ENCODE data around the gene ST7. TPM values are rescaled to one million over a fixed set of nuclear protein-coding genes. Genes with fewer than 3 reads are reported as not detected.

The ST7 gene
- total and polyA plus RNA-seq, 4 donors = 22.4 to 57.2 (median 41.6) TPM

DNA sequence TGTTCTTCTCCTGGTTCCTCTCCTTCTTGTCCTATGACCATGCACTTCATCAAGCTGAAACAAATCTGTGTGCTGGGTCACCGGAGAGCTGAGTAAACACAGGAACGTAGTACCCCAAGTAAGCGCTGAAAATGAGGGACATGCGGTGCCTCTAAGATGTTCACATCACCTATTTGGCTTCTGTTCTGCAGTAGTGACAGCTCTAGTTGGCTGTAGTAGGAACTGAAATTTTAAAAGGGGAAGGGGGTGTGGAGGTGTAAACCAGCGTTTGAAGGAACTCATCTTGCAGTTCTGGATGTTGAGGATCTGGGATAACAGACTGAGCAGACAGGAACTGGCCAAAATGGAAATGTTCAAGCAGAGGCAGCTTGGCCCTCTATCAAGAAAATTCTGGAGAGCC, 284.3 kb downstream of the ST7 start:
- Histone ChIP-seq H3K27ac (ENCODE audit: low read depth in 1 of 2, low read length in 1 of 2) (no peak overlapping the region), H3K27me3 (ENCODE audit: control insufficient read depth in 3 of 3, insufficient read depth in 3 of 3, low read length in 2 of 3) (no peaks in the 10 kb centered on the region), H3K9me3 (ENCODE audit: control insufficient read depth in 4 of 4, insufficient read depth in 3 of 4, low read length in 3 of 4) (peaks cover 0 to 7% (median 0%) of the 10 kb centered on the region in 4 donors), H3K36me3 (ENCODE audit: control insufficient read depth in 4 of 4, insufficient read depth in 4 of 4, low read length in 4 of 4) (no peaks in the 10 kb centered on the region), H3K4me1 (ENCODE audit: control insufficient read depth in 5 of 5, insufficient read depth in 5 of 5, low read length in 5 of 5) (no peaks in the 10 kb centered on the region), H3K4me3 (no peak overlapping the region), H3K9ac (ENCODE audit: insufficient read depth in 1 of 2, low read length in 2 of 2) (no peak overlapping the region)
- DNase-seq = no peak
- ATAC-seq (ENCODE audit: insufficient read depth, low FRiP score) = no peak
- TF ChIP-seq, protein P1, sequence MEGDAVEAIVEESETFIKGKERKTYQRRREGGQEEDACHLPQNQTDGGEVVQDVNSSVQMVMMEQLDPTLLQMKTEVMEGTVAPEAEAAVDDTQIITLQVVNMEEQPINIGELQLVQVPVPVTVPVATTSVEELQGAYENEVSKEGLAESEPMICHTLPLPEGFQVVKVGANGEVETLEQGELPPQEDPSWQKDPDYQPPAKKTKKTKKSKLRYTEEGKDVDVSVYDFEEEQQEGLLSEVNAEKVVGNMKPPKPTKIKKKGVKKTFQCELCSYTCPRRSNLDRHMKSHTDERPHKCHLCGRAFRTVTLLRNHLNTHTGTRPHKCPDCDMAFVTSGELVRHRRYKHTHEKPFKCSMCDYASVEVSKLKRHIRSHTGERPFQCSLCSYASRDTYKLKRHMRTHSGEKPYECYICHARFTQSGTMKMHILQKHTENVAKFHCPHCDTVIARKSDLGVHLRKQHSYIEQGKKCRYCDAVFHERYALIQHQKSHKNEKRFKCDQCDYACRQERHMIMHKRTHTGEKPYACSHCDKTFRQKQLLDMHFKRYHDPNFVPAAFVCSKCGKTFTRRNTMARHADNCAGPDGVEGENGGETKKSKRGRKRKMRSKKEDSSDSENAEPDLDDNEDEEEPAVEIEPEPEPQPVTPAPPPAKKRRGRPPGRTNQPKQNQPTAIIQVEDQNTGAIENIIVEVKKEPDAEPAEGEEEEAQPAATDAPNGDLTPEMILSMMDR (IDR thresholded peaks at IDR 0.05; ENCODE audit: control extremely low read depth, extremely low read depth) = no peak
- 68 to 79% methylated on average over 5 of the region's 5 CpGs for WGBS, 2 donors

DNA sequence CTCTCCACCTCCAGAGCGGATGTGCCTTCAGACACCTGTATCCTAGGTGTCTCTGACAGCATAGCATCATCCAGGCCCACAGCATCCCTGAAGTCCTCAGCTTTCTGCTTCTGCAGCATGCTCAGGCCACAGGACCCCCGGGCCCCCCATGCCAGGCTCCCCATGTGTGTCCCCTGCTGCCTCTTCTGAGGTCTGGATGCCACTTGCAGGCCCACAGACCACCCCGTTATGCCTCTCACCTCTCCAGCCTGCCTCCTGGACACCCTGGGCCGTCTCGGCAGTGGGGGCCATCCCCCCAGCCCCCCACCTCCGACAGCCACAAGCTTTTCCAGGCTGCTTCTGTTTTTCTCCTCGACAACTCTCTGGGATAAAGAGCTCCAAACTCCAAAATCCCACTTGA, 285.2 kb downstream of the ST7 start:
- Histone ChIP-seq H3K27me3 (ENCODE audit: control insufficient read depth in 3 of 3, insufficient read depth in 3 of 3, low read length in 2 of 3) (no peaks in the 10 kb centered on the region), H3K4me1 (ENCODE audit: control insufficient read depth in 5 of 5, insufficient read depth in 5 of 5, low read length in 5 of 5) (no peaks in the 10 kb centered on the region), H3K36me3 (ENCODE audit: control insufficient read depth in 4 of 4, insufficient read depth in 4 of 4, low read length in 4 of 4) (no peaks in the 10 kb centered on the region), H3K27ac (ENCODE audit: low read depth in 1 of 2, low read length in 1 of 2) (no peak overlapping the region), H3K9ac (ENCODE audit: insufficient read depth in 1 of 2, low read length in 2 of 2) (no peak overlapping the region), H3K9me3 (ENCODE audit: control insufficient read depth in 4 of 4, insufficient read depth in 3 of 4, low read length in 3 of 4) (peaks cover 0 to 7% (median 0%) of the 10 kb centered on the region in 4 donors), H3K4me3 (no peak overlapping the region)
- 86 to 92% methylated on average over 7 of the region's 7 CpGs for WGBS, 2 donors
- no peak for DNase-seq
- TF ChIP-seq, protein P1 (IDR thresholded peaks at IDR 0.05; ENCODE audit: control extremely low read depth, extremely low read depth) = no peak
- no peak for ATAC-seq (ENCODE audit: insufficient read depth, low FRiP score)

DNA sequence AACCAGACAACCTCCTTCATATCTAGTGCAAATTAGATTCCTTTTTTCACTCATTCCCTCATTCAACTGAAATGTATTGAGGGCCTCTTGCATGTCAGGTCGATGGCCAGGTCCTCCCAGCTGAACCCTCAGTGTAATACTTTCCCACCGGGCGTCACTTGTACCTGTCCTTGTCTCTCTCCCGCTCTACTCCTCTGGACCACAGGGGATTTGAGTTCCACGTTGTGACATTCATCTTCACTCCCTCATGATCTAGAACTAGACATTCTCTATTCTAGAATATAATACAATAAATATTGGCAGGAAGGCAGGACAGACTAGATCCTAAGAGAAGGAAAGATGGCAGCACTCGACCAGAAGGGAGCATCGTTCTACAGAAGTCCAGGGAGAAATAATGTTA, 285.6 kb downstream of the ST7 start:
- Histone ChIP-seq H3K9ac (ENCODE audit: insufficient read depth in 1 of 2, low read length in 2 of 2) (no peak overlapping the region), H3K36me3 (ENCODE audit: control insufficient read depth in 4 of 4, insufficient read depth in 4 of 4, low read length in 4 of 4) (no peaks in the 10 kb centered on the region), H3K4me1 (ENCODE audit: control insufficient read depth in 5 of 5, insufficient read depth in 5 of 5, low read length in 5 of 5) (no peaks in the 10 kb centered on the region), H3K9me3 (ENCODE audit: control insufficient read depth in 4 of 4, insufficient read depth in 3 of 4, low read length in 3 of 4) (peaks cover 0 to 4% (median 0%) of the 10 kb centered on the region in 4 donors), H3K4me3 (no peak overlapping the region), H3K27me3 (ENCODE audit: control insufficient read depth in 3 of 3, insufficient read depth in 3 of 3, low read length in 2 of 3) (no peaks in the 10 kb centered on the region), H3K27ac (ENCODE audit: low read depth in 1 of 2, low read length in 1 of 2) (no peak overlapping the region)
- WGBS, 2 donors = 88 to 95% methylated on average over 7 of the region's 7 CpGs
- ATAC-seq (ENCODE audit: insufficient read depth, low FRiP score) (no peak), DNase-seq (no peak)
- TF ChIP-seq, protein P1 (IDR thresholded peaks at IDR 0.05; ENCODE audit: control extremely low read depth, extremely low read depth) = no peak

DNA sequence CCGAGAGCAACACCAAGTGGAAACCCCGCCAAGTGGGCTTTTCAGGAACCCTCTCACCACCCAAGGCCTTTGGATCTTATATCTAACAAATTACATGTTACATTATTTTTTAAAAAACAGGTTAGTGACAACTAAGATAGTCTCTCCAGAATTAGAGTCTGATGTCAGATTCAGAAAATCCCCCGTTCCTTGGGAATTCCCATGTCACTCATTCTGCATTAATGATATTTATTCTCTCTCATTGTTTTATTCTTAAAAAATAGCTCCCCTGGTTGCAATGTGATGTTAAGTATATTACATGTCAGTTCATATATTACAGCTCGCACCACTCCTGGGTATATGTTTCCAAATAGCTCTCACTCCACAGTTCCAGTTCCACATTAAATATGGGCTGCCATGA, 287.8 kb downstream of the ST7 start:
- Histone ChIP-seq H3K9me3 (ENCODE audit: control insufficient read depth in 4 of 4, insufficient read depth in 3 of 4, low read length in 3 of 4) (peaks cover 0 to 4% (median 0%) of the 10 kb centered on the region in 4 donors), H3K4me1 (ENCODE audit: control insufficient read depth in 5 of 5, insufficient read depth in 5 of 5, low read length in 5 of 5) (no peaks in the 10 kb centered on the region), H3K27me3 (ENCODE audit: control insufficient read depth in 3 of 3, insufficient read depth in 3 of 3, low read length in 2 of 3) (no peaks in the 10 kb centered on the region), H3K36me3 (ENCODE audit: control insufficient read depth in 4 of 4, insufficient read depth in 4 of 4, low read length in 4 of 4) (no peaks in the 10 kb centered on the region), H3K4me3 (no peak overlapping the region), H3K9ac (ENCODE audit: insufficient read depth in 1 of 2, low read length in 2 of 2) (no peak overlapping the region), H3K27ac (ENCODE audit: low read depth in 1 of 2, low read length in 1 of 2) (no peak overlapping the region)
- DNase-seq = no peak
- TF ChIP-seq, protein P1 (IDR thresholded peaks at IDR 0.05; ENCODE audit: control extremely low read depth, extremely low read depth) = no peak
- WGBS, 2 donors = 93 to 94% methylated on average over 4 of the region's 4 CpGs
- no peak for ATAC-seq (ENCODE audit: insufficient read depth, low FRiP score)
